Fibroblast of skin of abdomen (primary cell): ENCODE results near the gene SPAG4.

Experiments used
- DNase-seq: peaks from one replicate; pipeline ENCODE4 v3.0.0-alpha.2; 2013

The SPAG4 gene

GRCh38 chr20:35599776-35600120 is 15.9 kb upstream of the SPAG4 start:
- DNase-seq = no peak

GRCh38 chr20:35600176-35600992 is 15.2 kb upstream of the SPAG4 start:
- no peak for DNase-seq

GRCh38 chr20:35600993-35601973 is 14.3 kb upstream of the SPAG4 start:
- peak; percentile 70 for DNase-seq

- no peak for DNase-seq
Observed at GRCh38 chr20:35601990-35602389, 13.6 kb upstream of the SPAG4 start.

GRCh38 chr20:35602851-35603495 is 12.7 kb upstream of the SPAG4 start:
- DNase-seq = no peak

- no peak for DNase-seq
Observed at GRCh38 chr20:35603695-35604448, 11.8 kb upstream of the SPAG4 start.

- DNase-seq = no peak
Observed at GRCh38 chr20:35604449-35604747, 11.2 kb upstream of the SPAG4 start.

GRCh38 chr20:35606127-35606526 is 9.5 kb upstream of the SPAG4 start:
- no peak for DNase-seq

- no peak for DNase-seq
Observed at GRCh38 chr20:35607003-35607735, 8.5 kb upstream of the SPAG4 start.

- no peak for DNase-seq
Observed at GRCh38 chr20:35610833-35611427, 4.7 kb upstream of the SPAG4 start.

GRCh38 chr20:35611482-35611881 is 4.1 kb upstream of the SPAG4 start:
- no peak for DNase-seq

GRCh38 chr20:35616465-35617396 is 1.1 kb downstream of the SPAG4 start:
- peak; percentile 99 for DNase-seq

GRCh38 chr20:35617397-35618262 is 2.0 kb downstream of the SPAG4 start:
- peak; percentile 55 for DNase-seq

GRCh38 chr20:35618263-35619131 is 2.9 kb downstream of the SPAG4 start:
- DNase-seq = no peak

GRCh38 chr20:35619196-35620095 is 3.8 kb downstream of the SPAG4 start:
- DNase-seq = peak; percentile 81

GRCh38 chr20:35620818-35621559 is 5.4 kb downstream of the SPAG4 start:
- no peak for DNase-seq
